Small intestine (tissue), 7 donors: ENCODE measurements around the gene BZW1. TPM values are rescaled to one million over a fixed set of nuclear protein-coding genes. Genes with fewer than 3 reads are reported as not detected.

Experiments used
- DNase-seq, 2 donors: peaks; one replicate each; pipeline versions ENCODE4 v3.0.0 to v3.0.0-alpha.2; 2013
- FAIRE-seq: peaks from 2 replicates; lab custom pipeline; 2012; peaks lifted over from hg19 to GRCh38; lab: Jason Lieb, UNC
- H3K27ac ChIP-seq, 3 donors: one replicate each; pipeline ENCODE4 v1.5.1; 2013; ENCODE audit warnings: low read length in 2 of 3, mild to moderate bottlenecking in 2 of 3, control low read depth in 1 of 3, inconsistent platforms in 1 of 3, low read depth in 1 of 3, moderate library complexity in 1 of 3
- H3K27me3 ChIP-seq, 3 donors: one replicate each; pipeline ENCODE4 v1.6.1; 2013; ENCODE audit warnings: low read length in 3 of 3, inconsistent platforms in 1 of 3; ENCODE audit not compliant: control insufficient read depth in 3 of 3, insufficient read depth in 3 of 3
- H3K36me3 ChIP-seq, 3 donors: one replicate each; pipeline ENCODE4 v1.6.1; 2013; ENCODE audit warnings: low read length in 3 of 3, inconsistent platforms in 1 of 3, low read depth in 1 of 3, mild to moderate bottlenecking in 1 of 3, moderate library complexity in 1 of 3; ENCODE audit not compliant: control insufficient read depth in 3 of 3, insufficient read depth in 2 of 3
- H3K4me1 ChIP-seq, 3 donors: one replicate each; pipeline ENCODE4 v1.6.1; 2013; ENCODE audit warnings: low read length in 2 of 3, inconsistent platforms in 1 of 3, low read depth in 1 of 3, mild to moderate bottlenecking in 1 of 3, moderate library complexity in 1 of 3; ENCODE audit not compliant: control insufficient read depth in 3 of 3, insufficient read depth in 2 of 3
- H3K4me3 ChIP-seq, 3 donors: one replicate each; pipeline ENCODE4 v1.5.1; 2013; ENCODE audit warnings: low read length in 3 of 3, control low read depth in 1 of 3, inconsistent platforms in 1 of 3, low read depth in 1 of 3, mild to moderate bottlenecking in 1 of 3, moderate library complexity in 1 of 3
- H3K9me3 ChIP-seq, 2 donors: one replicate each; pipeline ENCODE4 v1.6.1; 2013; ENCODE audit warnings: low read depth in 1 of 2, low read length in 1 of 2; ENCODE audit not compliant: control insufficient read depth in 2 of 2, insufficient read depth in 1 of 2
- WGBS, 3 donors: extraction: QIAGEN DNeasy Blood & Tissue Kit; methylation state at CpG; one replicate each; pipeline ENCODE4 v1.1.7; 2013; 5-methylcytosine and 5-hydroxymethylcytosine counted together
- polyA plus RNA-seq, 4 donors: library from polyadenylated mRNA; stranded (reverse) in 3 of 4; unstranded in 1 of 4; fragments of 200-250 nt in 3 of 4; fragments of 120-200 nt in 1 of 4; gene quantifications; one replicate each; pipeline versions ENCODE4 v1.2.1 to v1.2.3, GENCODE V29; 2013
- donor health status: healthy with polysubstance abuse.
- donor health status: control.
- donor health status: control.
- donor health status: Bipolar disorder and iron deficiency.
- donor health status: healthy.

The BZW1 gene
- polyA plus RNA-seq, 4 donors, result 50.8 to 138 (median 73.8) TPM

DNA sequence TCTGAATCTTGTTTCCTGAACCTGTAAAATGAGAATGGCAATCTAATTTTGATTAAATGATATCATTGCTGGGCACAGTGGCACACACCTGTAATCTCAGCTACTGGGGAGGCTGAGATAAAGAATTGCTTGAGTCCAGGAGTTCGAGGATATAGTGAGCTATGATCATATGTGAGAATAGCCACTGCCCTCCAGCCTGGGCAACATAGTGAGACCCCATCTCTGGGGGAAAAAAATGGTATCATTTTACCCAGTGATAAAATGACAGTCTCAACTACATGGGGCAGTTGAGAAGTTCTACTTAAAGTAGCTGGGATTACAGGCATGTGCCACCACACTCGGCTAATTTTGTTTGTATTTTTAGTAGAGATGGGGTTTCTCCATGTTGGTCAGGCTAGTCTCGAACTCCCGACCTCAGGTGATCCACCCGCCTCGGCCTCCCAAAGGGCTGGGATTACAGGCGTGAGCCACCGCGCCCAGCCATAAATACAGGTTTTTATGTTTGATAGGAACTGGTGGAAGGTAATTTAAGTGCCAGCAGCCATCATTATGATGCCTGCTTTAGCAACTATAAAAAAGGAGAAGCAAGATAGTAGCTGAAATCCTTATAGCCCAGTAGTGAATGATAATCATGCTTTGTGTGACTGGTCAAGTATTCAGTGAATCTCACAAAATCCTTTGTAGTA is 17.0 kb downstream of the BZW1 start:
- Histone ChIP-seq H3K9me3 (no peaks in the 10 kb centered on the region), H3K4me3 (no peak overlapping the region), H3K36me3 (peaks cover 0 to 6% (median 0%) of the 10 kb centered on the region in 3 donors), H3K27ac (no peak overlapping the region), H3K4me1 (no peaks in the 10 kb centered on the region), H3K27me3 (no peaks in the 10 kb centered on the region)
- FAIRE-seq, result no peak
- DNase-seq, result no peak
- WGBS, 3 donors, result 42 to 84% (median 48%) methylated on average over 9 of the region's 9 CpGs

DNA sequence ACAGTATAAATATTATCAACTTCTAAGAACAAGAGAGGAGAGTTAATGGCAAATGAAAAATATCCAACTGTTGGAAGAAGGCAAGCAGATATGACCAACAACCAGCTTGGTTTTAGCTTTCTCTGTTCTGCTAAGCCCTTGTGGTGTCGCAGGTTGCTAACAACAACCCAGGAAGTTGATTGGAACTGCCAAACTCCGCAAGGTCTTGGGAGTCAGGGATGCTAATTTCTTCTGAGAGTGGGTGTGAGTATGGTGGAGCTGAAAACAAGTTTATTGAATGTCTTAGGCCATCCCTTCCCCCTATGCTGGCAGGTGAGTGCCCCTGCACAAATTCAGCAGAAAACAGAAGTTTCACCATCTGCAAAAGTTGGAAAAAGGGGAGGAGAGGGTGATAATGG is 17.5 kb downstream of the BZW1 start:
- H3K27me3 ChIP-seq, result no peaks in the 10 kb centered on the region
- H3K36me3 ChIP-seq, result peaks cover 0 to 6% (median 0%) of the 10 kb centered on the region in 3 donors
- no peaks in the 10 kb centered on the region for H3K9me3 ChIP-seq
- DNase-seq, result no peak
- no peak for FAIRE-seq
- no peaks in the 10 kb centered on the region for H3K4me1 ChIP-seq
- H3K4me3 ChIP-seq, result no peak overlapping the region
- H3K27ac ChIP-seq, result no peak overlapping the region
- WGBS, 3 donors, result 91 to 96% (median 94%) methylated on average over 2 of the region's 2 CpGs

DNA sequence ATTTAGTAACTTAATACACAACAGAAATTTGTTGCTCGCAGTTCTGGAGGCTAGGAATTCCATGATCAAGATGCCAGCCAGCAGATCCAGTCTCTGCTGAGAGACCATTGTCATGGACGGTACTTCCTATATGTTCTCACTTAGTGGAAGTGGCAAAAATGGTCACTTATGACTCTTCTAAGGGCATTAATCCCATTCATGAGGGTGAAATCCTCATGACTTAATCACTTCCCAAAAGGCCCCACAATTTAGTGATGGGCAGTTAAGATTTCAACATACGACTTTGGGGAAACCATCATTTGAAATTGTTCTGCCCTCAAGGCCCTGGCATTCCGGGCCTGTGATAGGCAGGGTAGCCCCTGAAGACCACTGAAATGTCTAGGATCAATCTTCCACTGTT is 23.0 kb downstream of the BZW1 start:
- no peak overlapping the region for H3K27ac ChIP-seq
- no peaks in the 10 kb centered on the region for H3K27me3 ChIP-seq
- no peaks in the 10 kb centered on the region for H3K4me1 ChIP-seq
- FAIRE-seq (no peak), DNase-seq (no peak)
- 92 to 93% (median 92%) methylated on average over 4 of the region's 4 CpGs for WGBS, 3 donors
- no peaks in the 10 kb centered on the region for H3K36me3 ChIP-seq
- H3K4me3 ChIP-seq, result no peak overlapping the region
- peaks cover 0 to 9% of the 10 kb centered on the region in 2 donors for H3K9me3 ChIP-seq

DNA sequence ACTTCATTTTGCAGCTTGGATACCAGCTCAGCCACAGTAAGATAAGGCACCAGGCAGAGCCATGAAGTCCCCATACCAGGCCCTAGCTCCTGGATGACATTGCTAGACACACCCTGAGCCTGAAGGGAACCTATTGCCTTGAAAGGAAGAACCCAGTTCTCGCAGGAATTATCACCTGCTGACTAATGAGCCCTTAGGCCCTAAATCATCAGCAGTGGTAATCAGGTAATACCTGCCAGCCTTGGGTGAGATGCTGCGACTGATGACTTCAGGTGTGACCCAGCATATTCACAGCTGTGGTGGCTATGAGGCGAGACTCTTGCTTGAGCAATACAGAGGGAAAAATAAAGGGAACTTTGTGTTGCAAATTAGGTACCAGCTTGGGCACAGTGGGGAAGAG is 27.8 kb downstream of the BZW1 start:
- H3K36me3 ChIP-seq, result no peaks in the 10 kb centered on the region
- no peak for FAIRE-seq
- H3K4me3 ChIP-seq, result no peak overlapping the region
- H3K4me1 ChIP-seq, result no peaks in the 10 kb centered on the region
- H3K27ac ChIP-seq, result no peak overlapping the region
- DNase-seq, result no peak
- H3K9me3 ChIP-seq, result peaks cover 0 to 9% of the 10 kb centered on the region in 2 donors
- no peaks in the 10 kb centered on the region for H3K27me3 ChIP-seq
- 67 to 85% (median 85%) methylated on average over 3 of the region's 3 CpGs for WGBS, 3 donors

DNA sequence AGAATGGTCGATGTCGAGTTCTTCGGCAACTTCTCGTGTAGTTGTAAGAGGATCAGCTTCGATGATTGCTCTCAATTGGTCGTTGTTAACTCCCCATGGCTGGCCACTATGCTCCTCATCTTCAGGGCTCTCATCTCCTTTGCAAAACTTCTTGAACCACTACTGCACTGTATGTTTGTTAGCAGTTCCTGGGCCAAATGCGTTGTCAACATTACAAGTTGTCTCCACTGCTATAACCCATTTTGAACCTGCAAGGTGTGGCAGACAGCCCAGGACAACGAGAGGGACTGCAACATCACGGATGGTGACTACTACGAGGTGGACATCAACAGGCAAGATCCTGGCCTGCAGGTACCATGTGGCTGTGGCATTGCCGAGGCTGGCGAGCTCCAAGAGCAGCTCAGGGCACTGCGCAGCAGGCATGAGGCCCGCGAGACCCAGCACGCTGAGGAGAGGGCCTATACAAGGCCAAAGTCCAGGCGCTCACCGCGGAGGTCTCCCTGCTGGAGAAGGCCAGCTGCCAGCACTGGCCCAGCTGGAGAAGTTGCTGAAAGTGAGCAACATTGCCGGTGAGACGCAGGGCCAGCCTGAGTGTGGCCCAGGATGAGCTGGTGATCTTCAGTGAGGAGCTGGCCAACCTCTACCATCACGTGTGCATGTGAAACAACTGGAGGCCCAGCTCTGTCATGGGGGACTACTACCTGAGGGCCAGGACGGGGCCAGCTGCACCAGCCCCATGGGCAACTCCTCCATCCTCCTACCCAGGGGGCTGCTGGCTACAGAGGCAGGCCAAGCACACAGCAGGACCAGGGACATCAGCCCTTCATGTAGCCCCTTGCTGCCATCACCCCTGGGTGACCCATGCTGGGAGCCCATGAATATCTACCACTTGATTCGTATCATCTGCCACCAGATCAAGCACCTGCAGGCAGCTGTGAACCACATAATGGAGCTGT is 32.6 kb downstream of the BZW1 start:
- WGBS, 3 donors, result 83 to 92% (median 85%) methylated on average over 24 of the region's 24 CpGs
- Histone ChIP-seq H3K36me3 (no peaks in the 10 kb centered on the region), H3K4me1 (no peaks in the 10 kb centered on the region), H3K9me3 (no peaks in the 10 kb centered on the region), H3K27me3 (no peaks in the 10 kb centered on the region), H3K27ac (no peak overlapping the region), H3K4me3 (no peak overlapping the region)
- FAIRE-seq (no peak), DNase-seq (no peak)

DNA sequence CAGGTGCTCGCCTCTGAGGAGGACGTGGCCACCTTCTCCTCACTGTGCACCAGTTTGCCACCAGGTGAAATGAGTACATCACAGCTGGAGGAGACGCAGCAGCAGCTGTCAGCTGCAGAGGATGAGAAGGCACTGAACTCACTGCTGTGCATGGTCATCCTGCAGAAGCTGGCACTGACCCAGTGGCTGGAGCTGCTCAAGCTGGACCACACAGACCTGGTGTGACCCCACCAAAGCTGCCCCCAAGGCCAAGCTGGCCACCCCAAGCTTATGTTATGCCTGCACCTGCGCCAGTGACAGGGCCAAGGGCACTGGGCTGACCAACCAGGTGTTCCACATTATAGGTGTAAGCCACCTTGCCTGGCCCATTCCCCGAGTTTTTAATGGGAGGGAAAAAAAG is 33.5 kb downstream of the BZW1 start:
- DNase-seq, result no peak
- H3K27ac ChIP-seq, result no peak overlapping the region
- FAIRE-seq, result no peak
- H3K27me3 ChIP-seq, result no peaks in the 10 kb centered on the region
- H3K9me3 ChIP-seq, result no peaks in the 10 kb centered on the region
- WGBS, 3 donors, result 79 to 92% (median 86%) methylated on average over 4 to 5 of the region's 5 CpGs
- no peak overlapping the region for H3K4me3 ChIP-seq
- H3K36me3 ChIP-seq, result peaks cover 0 to under 1% (median 0%) of the 10 kb centered on the region in 3 donors
- no peaks in the 10 kb centered on the region for H3K4me1 ChIP-seq

DNA sequence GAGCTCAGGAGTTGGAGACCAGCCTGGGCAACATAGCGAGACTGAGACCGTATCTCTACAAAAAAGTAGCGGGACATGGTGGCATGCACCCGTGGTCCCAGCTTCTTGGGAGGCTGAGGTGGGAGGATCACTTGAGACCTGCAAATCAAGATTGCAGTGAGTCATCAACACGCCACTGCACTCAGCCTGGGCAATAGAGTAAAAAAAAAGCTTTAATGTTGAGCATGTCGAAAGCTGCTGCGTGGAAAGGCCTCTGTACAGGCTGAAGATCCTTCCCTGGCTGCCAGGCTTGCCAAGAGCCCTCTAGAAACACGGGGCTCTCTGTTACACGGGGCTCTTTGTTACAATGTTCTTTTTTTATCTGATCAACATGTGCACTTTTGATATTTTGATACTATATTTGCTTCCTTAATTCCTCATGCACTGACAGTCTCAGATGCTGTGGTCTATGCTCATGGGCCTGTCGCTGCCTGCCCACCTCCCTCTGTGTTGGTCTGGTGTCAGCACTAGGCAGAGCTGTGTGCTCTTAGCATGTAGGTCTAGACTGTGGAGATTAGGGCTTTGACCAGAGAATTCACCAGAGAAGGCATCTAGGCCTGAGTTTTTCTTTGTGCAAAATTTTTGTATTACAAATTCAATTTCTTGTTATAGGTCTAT is 34.1 kb downstream of the BZW1 start:
- H3K27ac ChIP-seq, result no peak overlapping the region
- FAIRE-seq, result no peak
- H3K36me3 ChIP-seq, result peaks cover 0 to 6% (median 0%) of the 10 kb centered on the region in 3 donors
- no peaks in the 10 kb centered on the region for H3K4me1 ChIP-seq
- no peak overlapping the region for H3K4me3 ChIP-seq
- DNase-seq, result no peak
- no peaks in the 10 kb centered on the region for H3K27me3 ChIP-seq
- 78 to 89% (median 83%) methylated on average over 10 of the region's 10 CpGs for WGBS, 3 donors
- no peaks in the 10 kb centered on the region for H3K9me3 ChIP-seq

DNA sequence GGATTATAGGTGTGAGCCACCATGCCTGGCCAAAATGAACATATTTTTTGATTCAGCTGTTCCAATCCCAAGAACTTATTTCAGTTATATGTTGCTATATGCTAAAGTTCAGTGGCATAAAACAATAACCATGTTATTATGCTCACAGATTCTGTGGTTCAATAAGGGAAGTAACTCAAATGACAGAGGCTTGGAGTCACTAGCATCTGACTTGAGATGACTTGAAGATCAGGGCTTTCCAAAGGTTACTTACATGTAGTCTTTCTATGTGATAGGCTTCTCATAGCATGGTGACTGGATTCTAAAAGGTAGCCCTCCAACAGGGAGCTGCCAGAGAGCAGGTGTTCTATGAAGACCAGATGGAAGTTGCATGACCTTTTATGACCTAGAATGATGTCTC is 35.6 kb downstream of the BZW1 start:
- no peak for FAIRE-seq

More for the DNA sequence above, 35.6 kb downstream of the BZW1 start:
- H3K9me3 ChIP-seq, result no peaks in the 10 kb centered on the region
- no peak overlapping the region for H3K4me3 ChIP-seq
- H3K36me3 ChIP-seq, result peaks cover 4 to 13% (median 12%) of the 10 kb centered on the region in 3 donors
- no peak for DNase-seq
- no peaks in the 10 kb centered on the region for H3K4me1 ChIP-seq
- no peak overlapping the region for H3K27ac ChIP-seq
- H3K27me3 ChIP-seq, result no peaks in the 10 kb centered on the region
